ENCODE results near the gene B3GAT1.

DNA sequence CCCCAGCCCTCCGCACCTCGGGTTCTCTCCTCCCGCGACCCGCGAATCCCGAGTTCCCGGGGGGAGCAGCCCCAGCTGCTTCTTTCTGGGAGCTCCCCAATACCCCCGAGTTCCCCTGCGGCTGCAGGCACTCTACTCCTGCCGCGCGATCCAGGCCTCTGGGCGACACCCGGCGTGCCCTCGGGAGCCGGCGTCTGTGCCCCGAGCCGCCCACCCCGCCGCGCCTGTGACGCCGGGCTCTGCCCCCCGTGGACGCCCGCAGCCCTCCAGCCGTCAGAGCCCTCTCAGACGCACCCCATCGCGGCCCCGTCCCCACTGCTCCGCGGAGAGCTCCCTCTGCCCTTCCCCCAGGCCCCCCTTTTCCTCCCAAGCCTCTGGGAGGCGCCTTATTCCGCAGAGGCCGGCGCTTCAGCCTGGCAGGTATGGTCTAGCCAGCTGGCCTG lies 79.8 kb downstream of the B3GAT1 start:
- TF ChIP-seq, protein P1, sequence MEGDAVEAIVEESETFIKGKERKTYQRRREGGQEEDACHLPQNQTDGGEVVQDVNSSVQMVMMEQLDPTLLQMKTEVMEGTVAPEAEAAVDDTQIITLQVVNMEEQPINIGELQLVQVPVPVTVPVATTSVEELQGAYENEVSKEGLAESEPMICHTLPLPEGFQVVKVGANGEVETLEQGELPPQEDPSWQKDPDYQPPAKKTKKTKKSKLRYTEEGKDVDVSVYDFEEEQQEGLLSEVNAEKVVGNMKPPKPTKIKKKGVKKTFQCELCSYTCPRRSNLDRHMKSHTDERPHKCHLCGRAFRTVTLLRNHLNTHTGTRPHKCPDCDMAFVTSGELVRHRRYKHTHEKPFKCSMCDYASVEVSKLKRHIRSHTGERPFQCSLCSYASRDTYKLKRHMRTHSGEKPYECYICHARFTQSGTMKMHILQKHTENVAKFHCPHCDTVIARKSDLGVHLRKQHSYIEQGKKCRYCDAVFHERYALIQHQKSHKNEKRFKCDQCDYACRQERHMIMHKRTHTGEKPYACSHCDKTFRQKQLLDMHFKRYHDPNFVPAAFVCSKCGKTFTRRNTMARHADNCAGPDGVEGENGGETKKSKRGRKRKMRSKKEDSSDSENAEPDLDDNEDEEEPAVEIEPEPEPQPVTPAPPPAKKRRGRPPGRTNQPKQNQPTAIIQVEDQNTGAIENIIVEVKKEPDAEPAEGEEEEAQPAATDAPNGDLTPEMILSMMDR (IDR thresholded peaks at IDR 0.05) = no peak
- no peak for TF ChIP-seq POLR2A (IDR thresholded peaks at IDR 0.05)
- no peak for TF ChIP-seq POLR2AphosphoS5 (IDR thresholded peaks at IDR 0.05; ENCODE audit: insufficient read depth in 1 of 2, low read depth in 1 of 2)
